Astrocyte (in vitro differentiated cells and primary cell): Measurements from ENCODE around the gene GJB3. TPM values are rescaled to one million over a fixed set of nuclear protein-coding genes. Genes with fewer than 3 reads are reported as not detected.

Source experiments
- DNase-seq: peaks from one replicate; pipeline ENCODE4 v3.0.0-alpha.2; 2010; ENCODE audit warnings: low read depth
- FAIRE-seq: peaks from 2 replicates; lab custom pipeline; 2011; peaks lifted over from hg19 to GRCh38; lab: Jason Lieb, UNC
- H2AFZ ChIP-seq: 2 replicates; pipeline ENCODE4 v1.6.0; 2012; ENCODE audit warnings: low read depth, low read length, inconsistent platforms
- H3K27ac ChIP-seq: 2 replicates; pipeline ENCODE4 v1.5.1; 2011; ENCODE audit warnings: low read depth, low read length, inconsistent platforms
- H3K27me3 ChIP-seq: 2 replicates; pipeline ENCODE4 v1.6.0; 2011; ENCODE audit warnings: low read length, inconsistent platforms; ENCODE audit not compliant: insufficient read depth
- H3K36me3 ChIP-seq: 2 replicates; pipeline ENCODE4 v1.5.1; 2011; ENCODE audit warnings: low read length, inconsistent platforms; ENCODE audit not compliant: insufficient read depth
- H3K4me1 ChIP-seq: 2 replicates; pipeline ENCODE4 v1.5.1; 2011; ENCODE audit warnings: low read length, inconsistent platforms; ENCODE audit not compliant: insufficient read depth
- H3K4me2 ChIP-seq: 2 replicates; pipeline ENCODE4 v1.6.0; 2012; ENCODE audit warnings: low read length, inconsistent platforms
- H3K4me3 ChIP-seq: 2 replicates; pipeline ENCODE4 v1.5.1; 2011; ENCODE audit warnings: low read depth, mild to moderate bottlenecking, low read length, inconsistent platforms; ENCODE audit not compliant: insufficient read depth
- H3K79me2 ChIP-seq: 2 replicates; pipeline ENCODE4 v1.6.0; 2012; ENCODE audit warnings: mild to moderate bottlenecking, low read length, inconsistent platforms; ENCODE audit not compliant: insufficient read depth
- H3K9ac ChIP-seq: 2 replicates; pipeline ENCODE4 v1.6.0; 2012; ENCODE audit warnings: mild to moderate bottlenecking, low read length, inconsistent platforms
- H3K9me3 ChIP-seq: 2 replicates; pipeline ENCODE4 v1.5.1; 2012; ENCODE audit warnings: low read depth, mild to moderate bottlenecking, low read length, inconsistent platforms; ENCODE audit not compliant: insufficient read depth
- H4K20me1 ChIP-seq: 2 replicates; pipeline ENCODE4 v1.6.0; 2012; ENCODE audit warnings: low read length, inconsistent platforms; ENCODE audit not compliant: insufficient read depth
- H3K27ac Mint-ChIP-seq: one replicate; pipeline ENCODE4 v1.8.0; 2021; ENCODE audit warnings: mild to moderate bottlenecking, mixed read lengths; ENCODE audit not compliant: unreplicated experiment
- H3K27me3 Mint-ChIP-seq: one replicate; pipeline ENCODE4 v1.8.0; 2021; ENCODE audit warnings: low read depth, mixed read lengths; ENCODE audit not compliant: unreplicated experiment
- H3K36me3 Mint-ChIP-seq: one replicate; pipeline ENCODE4 v1.8.0; 2021; ENCODE audit warnings: low read depth, mixed read lengths; ENCODE audit not compliant: unreplicated experiment
- H3K4me1 Mint-ChIP-seq: one replicate; pipeline ENCODE4 v1.8.0; 2021; ENCODE audit warnings: low read depth, mixed read lengths; ENCODE audit not compliant: unreplicated experiment
- H3K4me3 Mint-ChIP-seq: one replicate; pipeline ENCODE4 v1.8.0; 2021; ENCODE audit warnings: mild to moderate bottlenecking, moderate library complexity, mixed read lengths; ENCODE audit not compliant: unreplicated experiment
- H3K9me3 Mint-ChIP-seq: one replicate; pipeline ENCODE4 v1.8.0; 2021; ENCODE audit warnings: mild to moderate bottlenecking, mixed read lengths; ENCODE audit not compliant: unreplicated experiment
- CTCF ChIP-seq: IDR thresholded peaks from 2 replicates; pipeline ENCODE4 v1.5.1; 2011; ENCODE audit warnings: low read depth, mild to moderate bottlenecking, inconsistent platforms, low read length, moderate library complexity; ENCODE audit not compliant: insufficient read depth
- EZH2 ChIP-seq: IDR thresholded peaks from 2 replicates; pipeline ENCODE4 v1.6.1; 2012; ENCODE audit warnings: mild to moderate bottlenecking, low read length, inconsistent platforms; ENCODE audit not compliant: insufficient read depth
- total RNA-seq: library from RNA; stranded (reverse); gene quantifications from 2 replicates; pipeline ENCODE4 v1.2.1, GENCODE V29; 2021

The GJB3 gene
- total RNA-seq, 1 donor from 2014 or later: 0.32 TPM

- FAIRE-seq: no peak
- Histone ChIP-seq H4K20me1 (no peaks in the 10 kb centered on the region), H3K27ac (no peak overlapping the region), H3K9ac (no peak overlapping the region), H3K4me2 (no peak overlapping the region), H3K4me1 (peaks cover 12% of the 10 kb centered on the region), H3K27me3 (peaks cover 18% of the 10 kb centered on the region), H3K9me3 (no peaks in the 10 kb centered on the region), H3K36me3 (no peaks in the 10 kb centered on the region), H3K4me3 (no peak overlapping the region), H3K79me2 (no peaks in the 10 kb centered on the region), H2AFZ (no peak overlapping the region)
- H3K27me3 Mint-ChIP-seq: peaks cover 61% of the 10 kb centered on the region
- H3K9me3 Mint-ChIP-seq: no peaks in the 10 kb centered on the region
- TF ChIP-seq EZH2: no peak
- TF ChIP-seq CTCF: no peak
- no peak overlapping the region for H3K27ac Mint-ChIP-seq
- H3K36me3 Mint-ChIP-seq: no peaks in the 10 kb centered on the region
- peaks cover 10% of the 10 kb centered on the region for H3K4me1 Mint-ChIP-seq
- H3K4me3 Mint-ChIP-seq: no peak overlapping the region
- DNase-seq: no peak
Observed at GRCh38 chr1:34785231-34785874, 4.3 kb downstream of the GJB3 start.

- H3K4me3 ChIP-seq: no peak overlapping the region
- H3K36me3 ChIP-seq: no peaks in the 10 kb centered on the region
- no peak overlapping the region for H3K4me2 ChIP-seq
- FAIRE-seq: no peak
- peaks cover 10% of the 10 kb centered on the region for H3K4me1 Mint-ChIP-seq
- H3K9me3 ChIP-seq: no peaks in the 10 kb centered on the region
- H3K27ac ChIP-seq: no peak overlapping the region
- peaks cover 12% of the 10 kb centered on the region for H3K4me1 ChIP-seq
- no peaks in the 10 kb centered on the region for H3K79me2 ChIP-seq
- H3K27me3 Mint-ChIP-seq: peaks cover 62% of the 10 kb centered on the region
- H4K20me1 ChIP-seq: no peaks in the 10 kb centered on the region
- H3K27me3 ChIP-seq: peaks cover 18% of the 10 kb centered on the region
- H2AFZ ChIP-seq: no peak overlapping the region
- no peak for DNase-seq
- H3K36me3 Mint-ChIP-seq: no peaks in the 10 kb centered on the region
- H3K4me3 Mint-ChIP-seq: no peak overlapping the region
- no peak overlapping the region for H3K27ac Mint-ChIP-seq
- no peak overlapping the region for H3K9ac ChIP-seq
- TF ChIP-seq CTCF (no peak), EZH2 (no peak)
- H3K9me3 Mint-ChIP-seq: no peaks in the 10 kb centered on the region
Observed at GRCh38 chr1:34785875-34786470, 5.0 kb downstream of the GJB3 start.
